ENCODE data around the gene IL17RE.
"Not testable (repeated sequence)": the region's sequence is repeated elsewhere in the genome, so short reads cannot be mapped to it uniquely, and the experiment has no call there.

The IL17RE gene

GRCh38 chr3:9935966-9936510 is 33.4 kb downstream of the IL17RE start:
- DNase-seq = no peak

- DNase-seq = no peak
Observed at GRCh38 chr3:9937486-9938238, 35.0 kb downstream of the IL17RE start.

GRCh38 chr3:9938966-9939365 is 36.3 kb downstream of the IL17RE start:
- no peak for DNase-seq

- not testable (repeated sequence) for DNase-seq
Observed at GRCh38 chr3:9939906-9940305, 37.3 kb downstream of the IL17RE start.

GRCh38 chr3:9940746-9941145 is 38.1 kb downstream of the IL17RE start:
- no peak for DNase-seq

GRCh38 chr3:9942164-9942563 is 39.5 kb downstream of the IL17RE start:
- no peak for DNase-seq

- DNase-seq = no peak
Observed at GRCh38 chr3:9942934-9943690, 40.5 kb downstream of the IL17RE start.

GRCh38 chr3:9944271-9944670 is 41.6 kb downstream of the IL17RE start:
- no peak for DNase-seq

- DNase-seq = no peak
Observed at GRCh38 chr3:9945358-9945757, 42.7 kb downstream of the IL17RE start.

- DNase-seq = peak; percentile 92
Observed at GRCh38 chr3:9946112-9947024, 43.7 kb downstream of the IL17RE start.

GRCh38 chr3:9947025-9947995 is 44.7 kb downstream of the IL17RE start:
- peak; percentile 79 for DNase-seq

GRCh38 chr3:9948586-9948985 is 45.9 kb downstream of the IL17RE start:
- DNase-seq = no peak

GRCh38 chr3:9949115-9949514 is 46.5 kb downstream of the IL17RE start:
- DNase-seq = no peak

GRCh38 chr3:9949626-9950025 is 47.0 kb downstream of the IL17RE start:
- no peak for DNase-seq

GRCh38 chr3:9951126-9951525 is 48.5 kb downstream of the IL17RE start:
- DNase-seq = no peak

GRCh38 chr3:9951598-9951961 is 48.9 kb downstream of the IL17RE start:
- DNase-seq = no peak

- peak; percentile 47 for DNase-seq
Observed at GRCh38 chr3:9951962-9952805, 49.5 kb downstream of the IL17RE start, which contains the start of gene PRRT3. TSS of gene PRRT3 (minus strand) at chr3:9952408. CDS start at chr3:9950115, 2,293 bp downstream.

- DNase-seq = no peak
Observed at GRCh38 chr3:9955067-9955502, 52.4 kb downstream of the IL17RE start.

- DNase-seq = peak; percentile 20
Observed at GRCh38 chr3:9955611-9956352, 53.1 kb downstream of the IL17RE start.

GRCh38 chr3:9957214-9957613 is 54.6 kb downstream of the IL17RE start:
- no peak for DNase-seq

Data from EL (cell line).